GM06990 (cell line): Measurements from ENCODE around the gene FBXO15.

Experiments used
- DNase-seq: peaks from one replicate; pipeline ENCODE4 v3.0.0-alpha.2; 2011; ENCODE audit not compliant: insufficient read length; ENCODE audit errors: extremely low read depth
- H3K27me3 ChIP-seq: replicated peaks from 2 replicates; pipeline ENCODE4 v1.6.0; 2011; ENCODE audit warnings: low read length; ENCODE audit not compliant: control insufficient read depth, insufficient read depth
- H3K36me3 ChIP-seq: 2 replicates; pipeline ENCODE4 v1.5.1; 2011; ENCODE audit warnings: low read length; ENCODE audit not compliant: control insufficient read depth, insufficient read depth
- H3K4me3 ChIP-seq: replicated peaks from 2 replicates; pipeline ENCODE4 v1.5.1; 2011; ENCODE audit warnings: low read depth, mild to moderate bottlenecking, control low read depth, low read length
- TF ChIP-seq, protein P1 (sequence below): IDR thresholded peaks from 2 replicates; pipeline ENCODE4 v1.5.1; 2011; ENCODE audit warnings: low read length, control low read depth, mild to moderate bottlenecking, inconsistent platforms; ENCODE audit not compliant: insufficient read depth, poor library complexity, severe bottlenecking

FBXO15 gene

DNA sequence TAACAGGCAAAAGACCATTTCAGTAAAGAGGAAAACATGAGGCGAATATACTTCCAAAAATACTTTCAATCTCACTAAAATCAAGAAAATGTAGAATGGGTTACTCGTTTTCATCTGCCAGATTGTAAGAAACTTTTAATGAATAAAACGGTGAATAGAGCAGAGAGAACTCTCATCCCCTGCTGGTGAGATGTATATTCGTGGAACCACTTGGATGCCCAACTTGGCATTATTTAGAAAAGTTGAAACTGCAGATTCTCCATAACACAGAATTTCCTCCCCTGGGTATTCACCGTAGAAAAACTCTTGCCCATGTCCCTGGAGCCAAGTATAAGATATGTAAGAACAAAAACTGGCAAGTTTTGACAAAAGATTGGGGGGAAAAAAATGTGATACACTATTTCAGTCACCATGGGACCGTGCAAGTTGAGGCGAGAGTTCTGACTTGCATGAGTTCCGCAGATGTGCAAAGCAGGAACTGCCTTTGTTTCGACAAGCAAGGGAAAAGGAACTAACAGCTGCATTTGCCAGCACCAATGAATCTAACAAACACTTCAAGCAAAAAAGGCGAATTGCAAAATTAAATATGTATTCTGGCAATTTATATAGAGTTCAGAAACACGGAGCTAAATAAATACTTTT lies 15.5 kb upstream of the FBXO15 start:
- Histone ChIP-seq H3K4me3 (no peak overlapping the region), H3K36me3 (peaks cover 5% of the 10 kb centered on the region), H3K27me3 (no peaks in the 10 kb centered on the region)
- TF ChIP-seq, protein P1, sequence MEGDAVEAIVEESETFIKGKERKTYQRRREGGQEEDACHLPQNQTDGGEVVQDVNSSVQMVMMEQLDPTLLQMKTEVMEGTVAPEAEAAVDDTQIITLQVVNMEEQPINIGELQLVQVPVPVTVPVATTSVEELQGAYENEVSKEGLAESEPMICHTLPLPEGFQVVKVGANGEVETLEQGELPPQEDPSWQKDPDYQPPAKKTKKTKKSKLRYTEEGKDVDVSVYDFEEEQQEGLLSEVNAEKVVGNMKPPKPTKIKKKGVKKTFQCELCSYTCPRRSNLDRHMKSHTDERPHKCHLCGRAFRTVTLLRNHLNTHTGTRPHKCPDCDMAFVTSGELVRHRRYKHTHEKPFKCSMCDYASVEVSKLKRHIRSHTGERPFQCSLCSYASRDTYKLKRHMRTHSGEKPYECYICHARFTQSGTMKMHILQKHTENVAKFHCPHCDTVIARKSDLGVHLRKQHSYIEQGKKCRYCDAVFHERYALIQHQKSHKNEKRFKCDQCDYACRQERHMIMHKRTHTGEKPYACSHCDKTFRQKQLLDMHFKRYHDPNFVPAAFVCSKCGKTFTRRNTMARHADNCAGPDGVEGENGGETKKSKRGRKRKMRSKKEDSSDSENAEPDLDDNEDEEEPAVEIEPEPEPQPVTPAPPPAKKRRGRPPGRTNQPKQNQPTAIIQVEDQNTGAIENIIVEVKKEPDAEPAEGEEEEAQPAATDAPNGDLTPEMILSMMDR, result no peak
- no peak for DNase-seq

DNA sequence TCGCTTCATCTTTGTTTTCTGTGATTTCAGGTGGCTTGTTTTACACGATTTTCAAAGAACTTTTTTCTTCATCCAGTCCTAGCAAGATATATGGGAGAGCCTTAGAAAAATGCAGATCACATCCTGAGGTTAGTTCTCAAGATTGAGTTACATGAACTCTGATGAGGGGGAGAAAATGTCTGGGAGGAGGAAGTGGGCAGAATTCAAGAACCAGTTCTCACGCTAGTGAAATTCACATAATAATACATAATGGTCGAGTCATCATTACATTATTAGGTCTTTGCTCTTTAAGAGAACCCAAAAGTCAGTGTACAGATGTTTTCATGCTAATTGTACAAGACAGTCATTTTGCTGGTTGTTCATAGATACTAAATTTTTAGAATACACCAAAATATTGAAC lies 7.6 kb upstream of the FBXO15 start:
- Histone ChIP-seq H3K36me3 (peaks cover 15% of the 10 kb centered on the region), H3K27me3 (no peaks in the 10 kb centered on the region), H3K4me3 (no peak overlapping the region)
- TF ChIP-seq, protein P1, result no peak
- no peak for DNase-seq

DNA sequence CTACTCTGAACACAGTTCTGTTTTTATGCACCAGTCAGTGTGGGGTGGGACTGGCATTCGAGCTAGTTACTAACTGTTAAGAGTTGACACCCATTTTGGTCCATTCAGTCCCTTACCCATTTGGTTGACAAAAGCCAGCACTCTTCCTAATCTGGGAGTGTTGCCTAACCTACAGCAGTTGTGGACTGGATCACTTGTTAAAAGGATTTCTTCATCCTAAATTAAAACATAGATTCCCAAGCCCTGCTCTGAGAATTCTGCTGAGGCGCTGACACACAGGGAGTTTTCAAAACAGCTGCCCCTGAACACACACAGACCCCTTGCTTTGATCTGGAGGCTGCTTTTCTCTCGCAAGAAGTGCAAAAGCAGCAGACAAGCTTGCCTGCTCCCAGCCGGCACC lies 7.1 kb upstream of the FBXO15 start:
- TF ChIP-seq, protein P1, result no peak
- no peak for DNase-seq
- no peaks in the 10 kb centered on the region for H3K27me3 ChIP-seq
- peaks cover 14% of the 10 kb centered on the region for H3K36me3 ChIP-seq
- H3K4me3 ChIP-seq, result no peak overlapping the region

DNA sequence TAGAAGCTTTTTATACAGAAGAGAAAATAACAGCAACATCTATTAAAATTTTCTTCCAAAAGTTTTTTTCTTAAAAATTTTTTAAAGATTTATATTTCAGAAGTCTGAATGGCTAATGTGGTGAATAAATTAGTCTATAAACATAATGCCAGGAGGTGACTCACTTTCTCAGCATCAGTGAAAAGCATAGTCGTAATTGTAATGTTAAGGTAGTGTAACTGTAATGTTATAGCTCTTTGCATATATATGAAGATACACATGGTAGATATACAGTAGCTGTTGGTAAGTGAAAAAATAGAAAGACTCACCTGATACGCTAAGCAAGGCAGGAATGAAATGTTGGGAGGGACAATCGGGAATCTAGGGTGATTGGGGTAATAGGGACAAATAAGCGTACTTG lies 6.2 kb upstream of the FBXO15 start:
- Histone ChIP-seq H3K27me3 (no peaks in the 10 kb centered on the region), H3K36me3 (peaks cover 10% of the 10 kb centered on the region), H3K4me3 (no peak overlapping the region)
- DNase-seq, result no peak
- TF ChIP-seq, protein P1, result no peak

DNA sequence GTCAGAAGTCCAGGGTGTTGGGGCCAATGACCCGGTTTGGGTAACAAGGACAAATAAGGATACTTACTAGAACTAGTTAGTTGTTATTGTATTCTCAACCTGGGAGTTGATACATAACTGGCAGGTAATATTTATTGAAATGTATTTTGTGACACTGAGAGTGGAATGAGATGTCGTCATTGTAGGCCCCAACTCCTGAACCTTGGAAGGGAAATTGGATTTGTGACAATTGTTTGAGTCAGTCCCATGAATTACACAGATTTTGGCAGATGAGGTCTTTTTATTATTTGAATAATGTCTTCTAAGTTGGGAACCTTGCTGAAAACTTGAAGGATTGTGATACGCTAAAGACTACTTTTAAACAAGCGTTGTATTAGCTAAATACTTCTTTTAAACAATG lies 5.7 kb upstream of the FBXO15 start:
- no peaks in the 10 kb centered on the region for H3K27me3 ChIP-seq
- DNase-seq, result no peak
- peaks cover 10% of the 10 kb centered on the region for H3K36me3 ChIP-seq
- H3K4me3 ChIP-seq, result no peak overlapping the region
- TF ChIP-seq, protein P1, result no peak

DNA sequence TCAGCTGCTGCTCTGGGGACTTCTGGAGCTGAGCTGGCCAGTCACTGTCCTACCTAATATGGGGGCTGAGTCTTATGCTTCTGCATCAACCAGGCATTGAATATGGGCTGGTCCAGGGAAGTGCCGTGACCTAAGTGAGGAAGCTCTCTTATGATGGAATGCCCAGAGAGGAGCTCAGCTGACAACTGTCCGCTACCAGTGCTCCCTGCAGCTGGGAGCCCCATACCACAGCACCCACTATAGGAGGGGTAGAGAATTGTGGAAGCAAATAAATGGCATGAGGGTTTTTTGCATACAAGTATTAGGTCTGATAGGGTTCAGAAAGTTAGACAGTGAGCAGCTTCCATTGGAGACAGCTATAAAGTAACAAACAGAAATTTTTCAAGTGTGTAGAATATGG lies 5.2 kb upstream of the FBXO15 start:
- no peaks in the 10 kb centered on the region for H3K27me3 ChIP-seq
- TF ChIP-seq, protein P1, result peak; percentile 33
- peaks cover 10% of the 10 kb centered on the region for H3K36me3 ChIP-seq
- H3K4me3 ChIP-seq, result no peak overlapping the region
- DNase-seq, result no peak
